ENCODE data around the gene SORCS2. TPM values are rescaled to one million over a fixed set of nuclear protein-coding genes. Genes with fewer than 3 reads are reported as not detected.

SORCS2 gene
- polyA plus RNA-seq, 1 donor (not counting 4 experiments of a cell fraction or from before 2014, with no cell fraction given): 0.09 TPM

DNA sequence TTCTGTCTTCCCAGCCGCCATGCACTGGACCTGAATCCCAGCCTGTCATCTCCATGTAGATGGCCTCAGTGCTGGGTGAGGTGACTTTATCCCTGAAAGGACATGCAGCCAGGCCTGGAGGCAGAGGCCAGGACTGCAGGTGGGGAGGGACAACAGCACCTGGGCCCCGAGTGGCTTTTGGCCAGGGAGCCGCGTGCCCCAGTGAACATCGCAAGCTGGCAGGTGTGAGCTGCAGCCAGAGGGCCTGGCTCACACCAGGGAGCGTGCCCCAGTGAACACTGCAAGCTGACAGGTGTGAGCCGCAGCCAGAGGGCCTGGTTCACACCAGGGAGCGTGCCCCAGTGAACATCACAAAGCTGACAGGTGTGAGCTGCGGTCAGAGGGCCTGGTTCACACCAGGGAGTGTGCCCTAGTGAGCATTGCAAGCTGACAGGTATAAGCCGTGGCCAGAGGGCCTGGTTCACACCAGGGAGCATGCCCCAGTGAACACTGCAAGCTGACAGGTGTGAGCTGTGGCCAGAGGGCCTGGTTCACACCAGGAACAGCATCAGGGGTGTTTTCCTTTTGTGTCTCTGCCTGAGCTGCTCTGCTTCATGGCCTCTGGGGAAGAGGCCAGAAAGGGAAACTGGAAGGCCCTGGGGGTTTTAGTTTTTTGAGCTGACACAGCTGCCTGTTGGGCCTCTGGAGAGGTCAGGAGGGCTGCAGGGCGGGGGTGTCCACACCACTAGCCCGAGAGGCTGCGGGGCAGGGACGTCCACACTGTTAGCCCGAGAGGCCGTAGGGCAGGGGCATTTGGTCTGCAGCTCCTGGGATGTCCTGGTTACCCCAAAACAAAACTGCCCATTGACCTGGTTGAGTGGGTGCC, 265.1 kb downstream of the SORCS2 start:
- no peak for FAIRE-seq
- no peak overlapping the region for H3K4me3 ChIP-seq (ENCODE audit: control insufficient read depth in 2 of 3, extremely low read depth in 1 of 3, insufficient read depth in 2 of 3, low read depth in 1 of 3, low read length in 3 of 3)
- no peak overlapping the region for H3K9ac ChIP-seq (ENCODE audit: control insufficient read depth, extremely low read depth, insufficient read depth, low read length)
- H3K4me1 ChIP-seq (ENCODE audit: control insufficient read depth, extremely low read depth, insufficient read depth, low read length): no peaks in the 10 kb centered on the region
- H2AFZ ChIP-seq (ENCODE audit: control insufficient read depth, low read length): no peak overlapping the region
- no peaks in the 10 kb centered on the region for H3K9me1 ChIP-seq (ENCODE audit: control insufficient read depth, extremely low read depth, insufficient read depth, low read length)
- H3K4me2 ChIP-seq (ENCODE audit: control insufficient read depth, extremely low read depth, insufficient read depth, low read depth, low read length): no peak overlapping the region
- dilution Hi-C loops (cut with MboI; ENCODE audit: extremely low pct_ligation_motif_present, low sequenced_read_pairs): no loop called here
- TF ChIP-seq EZH2 (IDR thresholded peaks at IDR 0.05; ENCODE audit: low read length): no peak
- TF ChIP-seq, protein P1, sequence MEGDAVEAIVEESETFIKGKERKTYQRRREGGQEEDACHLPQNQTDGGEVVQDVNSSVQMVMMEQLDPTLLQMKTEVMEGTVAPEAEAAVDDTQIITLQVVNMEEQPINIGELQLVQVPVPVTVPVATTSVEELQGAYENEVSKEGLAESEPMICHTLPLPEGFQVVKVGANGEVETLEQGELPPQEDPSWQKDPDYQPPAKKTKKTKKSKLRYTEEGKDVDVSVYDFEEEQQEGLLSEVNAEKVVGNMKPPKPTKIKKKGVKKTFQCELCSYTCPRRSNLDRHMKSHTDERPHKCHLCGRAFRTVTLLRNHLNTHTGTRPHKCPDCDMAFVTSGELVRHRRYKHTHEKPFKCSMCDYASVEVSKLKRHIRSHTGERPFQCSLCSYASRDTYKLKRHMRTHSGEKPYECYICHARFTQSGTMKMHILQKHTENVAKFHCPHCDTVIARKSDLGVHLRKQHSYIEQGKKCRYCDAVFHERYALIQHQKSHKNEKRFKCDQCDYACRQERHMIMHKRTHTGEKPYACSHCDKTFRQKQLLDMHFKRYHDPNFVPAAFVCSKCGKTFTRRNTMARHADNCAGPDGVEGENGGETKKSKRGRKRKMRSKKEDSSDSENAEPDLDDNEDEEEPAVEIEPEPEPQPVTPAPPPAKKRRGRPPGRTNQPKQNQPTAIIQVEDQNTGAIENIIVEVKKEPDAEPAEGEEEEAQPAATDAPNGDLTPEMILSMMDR (optimal IDR thresholded peaks at IDR 0.05 in 1 of 3, IDR thresholded peaks at IDR 0.05 in 1 of 3, conservative IDR thresholded peaks at IDR 0.05 in 1 of 3; ENCODE audit: extremely low read depth in 1 of 3, insufficient read depth in 2 of 3, low read length in 3 of 3): no peak
- no peak overlapping the region for H3K27ac ChIP-seq (ENCODE audit: control insufficient read depth, insufficient read depth, low read length)
- no peaks in the 10 kb centered on the region for H3K9me3 ChIP-seq (ENCODE audit: control insufficient read depth, low read depth, low read length)
- no peaks in the 10 kb centered on the region for H3K36me3 ChIP-seq (ENCODE audit: control insufficient read depth in 2 of 2, extremely low read depth in 1 of 2, insufficient read depth in 2 of 2, low read length in 2 of 2)
- DNase-seq (ENCODE audit: low read depth, low spot score): no peak
- no peaks in the 10 kb centered on the region for H3K27me3 ChIP-seq (ENCODE audit: control insufficient read depth, extremely low read depth, insufficient read depth, low read length)
- H4K20me1 ChIP-seq (ENCODE audit: control insufficient read depth, extremely low read depth, insufficient read depth, low read length): no peaks in the 10 kb centered on the region
- H3K79me2 ChIP-seq (ENCODE audit: control insufficient read depth, insufficient read depth, low read length): no peaks in the 10 kb centered on the region

DNA sequence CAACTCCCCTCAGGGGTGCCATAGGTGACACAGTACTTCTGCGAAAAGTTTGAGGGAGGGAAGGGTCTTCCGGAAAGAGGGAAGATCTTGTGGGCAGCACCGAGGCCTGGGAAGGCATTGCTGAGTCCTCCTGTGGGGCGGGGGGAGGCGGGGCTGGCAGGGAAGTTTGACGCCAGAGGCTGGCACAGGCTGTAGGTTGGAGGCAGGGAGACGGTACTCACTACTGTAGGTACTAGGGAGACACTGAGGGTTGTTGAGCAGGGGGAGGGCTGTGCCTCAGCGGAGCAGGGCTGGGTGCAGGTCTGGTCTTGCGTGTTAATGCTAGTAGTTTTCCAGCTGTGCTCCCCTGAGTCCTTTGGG, 265.7 kb downstream of the SORCS2 start:
- dilution Hi-C loops (cut with MboI; ENCODE audit: extremely low pct_ligation_motif_present, low sequenced_read_pairs): no loop called here
- H4K20me1 ChIP-seq (ENCODE audit: control insufficient read depth, extremely low read depth, insufficient read depth, low read length): no peaks in the 10 kb centered on the region
- H3K4me1 ChIP-seq (ENCODE audit: control insufficient read depth, extremely low read depth, insufficient read depth, low read length): no peaks in the 10 kb centered on the region
- DNase-seq (ENCODE audit: low read depth, low spot score): no peak
- TF ChIP-seq, protein P1 (optimal IDR thresholded peaks at IDR 0.05 in 1 of 3, IDR thresholded peaks at IDR 0.05 in 1 of 3, conservative IDR thresholded peaks at IDR 0.05 in 1 of 3; ENCODE audit: extremely low read depth in 1 of 3, insufficient read depth in 2 of 3, low read length in 3 of 3): no peak
- no peak for FAIRE-seq
- H3K4me3 ChIP-seq (ENCODE audit: control insufficient read depth in 2 of 3, extremely low read depth in 1 of 3, insufficient read depth in 2 of 3, low read depth in 1 of 3, low read length in 3 of 3): no peak overlapping the region
- H2AFZ ChIP-seq (ENCODE audit: control insufficient read depth, low read length): no peak overlapping the region
- no peak overlapping the region for H3K9ac ChIP-seq (ENCODE audit: control insufficient read depth, extremely low read depth, insufficient read depth, low read length)
- H3K9me1 ChIP-seq (ENCODE audit: control insufficient read depth, extremely low read depth, insufficient read depth, low read length): no peaks in the 10 kb centered on the region
- no peaks in the 10 kb centered on the region for H3K79me2 ChIP-seq (ENCODE audit: control insufficient read depth, insufficient read depth, low read length)
- H3K4me2 ChIP-seq (ENCODE audit: control insufficient read depth, extremely low read depth, insufficient read depth, low read depth, low read length): no peak overlapping the region
- no peak overlapping the region for H3K27ac ChIP-seq (ENCODE audit: control insufficient read depth, insufficient read depth, low read length)
- H3K9me3 ChIP-seq (ENCODE audit: control insufficient read depth, low read depth, low read length): no peaks in the 10 kb centered on the region
- H3K36me3 ChIP-seq (ENCODE audit: control insufficient read depth in 2 of 2, extremely low read depth in 1 of 2, insufficient read depth in 2 of 2, low read length in 2 of 2): no peaks in the 10 kb centered on the region
- no peaks in the 10 kb centered on the region for H3K27me3 ChIP-seq (ENCODE audit: control insufficient read depth, extremely low read depth, insufficient read depth, low read length)

All from keratinocyte (primary cell).